Measurements from ENCODE around the gene MYOF.

- TF ChIP-seq, protein P1, sequence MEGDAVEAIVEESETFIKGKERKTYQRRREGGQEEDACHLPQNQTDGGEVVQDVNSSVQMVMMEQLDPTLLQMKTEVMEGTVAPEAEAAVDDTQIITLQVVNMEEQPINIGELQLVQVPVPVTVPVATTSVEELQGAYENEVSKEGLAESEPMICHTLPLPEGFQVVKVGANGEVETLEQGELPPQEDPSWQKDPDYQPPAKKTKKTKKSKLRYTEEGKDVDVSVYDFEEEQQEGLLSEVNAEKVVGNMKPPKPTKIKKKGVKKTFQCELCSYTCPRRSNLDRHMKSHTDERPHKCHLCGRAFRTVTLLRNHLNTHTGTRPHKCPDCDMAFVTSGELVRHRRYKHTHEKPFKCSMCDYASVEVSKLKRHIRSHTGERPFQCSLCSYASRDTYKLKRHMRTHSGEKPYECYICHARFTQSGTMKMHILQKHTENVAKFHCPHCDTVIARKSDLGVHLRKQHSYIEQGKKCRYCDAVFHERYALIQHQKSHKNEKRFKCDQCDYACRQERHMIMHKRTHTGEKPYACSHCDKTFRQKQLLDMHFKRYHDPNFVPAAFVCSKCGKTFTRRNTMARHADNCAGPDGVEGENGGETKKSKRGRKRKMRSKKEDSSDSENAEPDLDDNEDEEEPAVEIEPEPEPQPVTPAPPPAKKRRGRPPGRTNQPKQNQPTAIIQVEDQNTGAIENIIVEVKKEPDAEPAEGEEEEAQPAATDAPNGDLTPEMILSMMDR (IDR thresholded peaks at IDR 0.05): no peak
- TF ChIP-seq POLR2AphosphoS5 (IDR thresholded peaks at IDR 0.05): no peak
- no peak for TF ChIP-seq POLR2A (IDR thresholded peaks at IDR 0.05)
- TF ChIP-seq EP300 (IDR thresholded peaks at IDR 0.05): no peak
Observed at GRCh38 chr10:93410697-93411348, 71.3 kb downstream of the MYOF start.

Measured in stomach (tissue), 4 donors.